MM.1S (cell line): ENCODE measurements around the gene GALNT8.
"Not testable (repeated sequence)": the region's sequence is repeated elsewhere in the genome, so short reads cannot be mapped to it uniquely, and the experiment has no call there.

Experiments
- CTCF ChIP-seq: fragments of 300-600 bp; sonication (generic); IDR thresholded peaks from 2 replicates; pipeline ENCODE4 v1.5.1; 2016; ENCODE audit warnings: antibody characterized with exemption, low read length, mixed read lengths
- EZH2 ChIP-seq: fragments of 300-600 bp; sonication (generic); optimal IDR thresholded peaks from 2 replicates; pipeline ENCODE3; 2017; ENCODE audit warnings: low read depth, mild to moderate bottlenecking, antibody characterized with exemption, low read length, mixed read lengths
- EZH2phosphoT487 ChIP-seq: fragments of 300-600 bp; sonication (generic); IDR thresholded peaks from 2 replicates; pipeline ENCODE4 v1.6.1; 2018; ENCODE audit warnings: antibody characterized with exemption, low read length

GRCh38 chr12:4721587-4721986, 1.4 kb downstream of the GALNT8 start:
- TF ChIP-seq CTCF, EZH2, EZH2phosphoT487: not testable (repeated sequence)
